Measurements from ENCODE around the gene TEX30. TPM values are rescaled to one million over a fixed set of nuclear protein-coding genes. Genes with fewer than 3 reads are reported as not detected.
A peak's percentile ranks its signal among the peaks of the same experiment; 100 is the strongest.

TEX30 gene
- total RNA-seq = 10 to 100 TPM in 1 of 4 donors, 1 to 10 TPM in 3; 4.4 to 11.5 (median 6.8) TPM

DNA sequence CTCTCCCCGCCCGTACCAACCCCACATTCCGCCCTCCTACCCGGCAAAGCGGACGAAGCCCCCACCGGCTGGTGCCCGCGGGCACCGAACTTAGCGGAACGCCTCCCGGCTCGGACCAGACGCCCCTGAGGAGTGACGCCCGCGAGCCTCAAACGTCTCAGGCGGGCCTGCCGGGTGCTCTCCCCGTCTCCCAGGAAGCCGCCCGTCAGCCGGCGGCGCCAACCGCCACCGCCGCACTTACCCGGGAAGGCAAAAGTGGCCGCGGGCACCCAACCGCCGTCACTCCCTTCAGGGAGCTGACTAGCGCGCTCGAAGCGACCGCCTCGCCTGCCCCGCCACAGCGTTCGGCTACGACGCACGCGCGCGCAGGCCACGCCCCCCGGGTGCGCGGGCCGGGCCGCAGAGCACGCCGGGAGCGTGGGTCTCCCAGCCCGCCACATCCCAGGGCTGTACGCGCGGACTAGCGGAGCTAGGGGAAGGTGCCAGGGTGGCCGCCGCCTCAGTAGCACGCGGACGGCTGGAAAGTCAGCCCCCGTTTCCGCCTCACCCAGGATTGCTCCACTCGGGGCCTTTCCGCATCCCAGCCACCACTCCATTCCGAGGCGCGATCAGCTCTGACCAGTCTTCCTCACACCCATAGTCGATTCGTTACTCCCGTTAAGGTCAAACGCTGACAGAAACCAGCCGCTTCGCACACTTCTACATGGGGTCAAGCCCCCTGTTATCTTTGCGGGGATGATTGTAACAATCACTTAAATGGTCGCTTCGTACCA, at the start of gene TEX30:
TEX30 (minus strand) TSS at position 346 of the 773 bp plus-strand sequence. CDS start 3,760 bp downstream, outside the sequence.
- DNase-seq (ENCODE audit: low spot score in 2 of 2) = peak; percentile 85 to 90
- 5% methylated on average over 36 of the region's 85 CpGs for WGBS
- Histone ChIP-seq H3K4me3 (peak within 1 kb of the TSS; percentile 71), H3K4me1 (peaks cover 13% of the 10 kb centered on the region), H3K27me3 (no peaks in the 10 kb centered on the region), H3K27ac (peak within 1 kb of the TSS; percentile 78), H3K9me3 (no peaks in the 10 kb centered on the region), H3K36me3 (no peaks in the 10 kb centered on the region)
- no peak for TF ChIP-seq EP300 (IDR thresholded peaks at IDR 0.05)
- peak in 1 of 2 donors; percentile 69 for TF ChIP-seq POLR2A (IDR thresholded peaks at IDR 0.05)
- TF ChIP-seq, protein P1, sequence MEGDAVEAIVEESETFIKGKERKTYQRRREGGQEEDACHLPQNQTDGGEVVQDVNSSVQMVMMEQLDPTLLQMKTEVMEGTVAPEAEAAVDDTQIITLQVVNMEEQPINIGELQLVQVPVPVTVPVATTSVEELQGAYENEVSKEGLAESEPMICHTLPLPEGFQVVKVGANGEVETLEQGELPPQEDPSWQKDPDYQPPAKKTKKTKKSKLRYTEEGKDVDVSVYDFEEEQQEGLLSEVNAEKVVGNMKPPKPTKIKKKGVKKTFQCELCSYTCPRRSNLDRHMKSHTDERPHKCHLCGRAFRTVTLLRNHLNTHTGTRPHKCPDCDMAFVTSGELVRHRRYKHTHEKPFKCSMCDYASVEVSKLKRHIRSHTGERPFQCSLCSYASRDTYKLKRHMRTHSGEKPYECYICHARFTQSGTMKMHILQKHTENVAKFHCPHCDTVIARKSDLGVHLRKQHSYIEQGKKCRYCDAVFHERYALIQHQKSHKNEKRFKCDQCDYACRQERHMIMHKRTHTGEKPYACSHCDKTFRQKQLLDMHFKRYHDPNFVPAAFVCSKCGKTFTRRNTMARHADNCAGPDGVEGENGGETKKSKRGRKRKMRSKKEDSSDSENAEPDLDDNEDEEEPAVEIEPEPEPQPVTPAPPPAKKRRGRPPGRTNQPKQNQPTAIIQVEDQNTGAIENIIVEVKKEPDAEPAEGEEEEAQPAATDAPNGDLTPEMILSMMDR (IDR thresholded peaks at IDR 0.05) = no peak
- peak in 1 of 3 donors; percentile 3 for TF ChIP-seq POLR2AphosphoS5 (IDR thresholded peaks at IDR 0.05)

DNA sequence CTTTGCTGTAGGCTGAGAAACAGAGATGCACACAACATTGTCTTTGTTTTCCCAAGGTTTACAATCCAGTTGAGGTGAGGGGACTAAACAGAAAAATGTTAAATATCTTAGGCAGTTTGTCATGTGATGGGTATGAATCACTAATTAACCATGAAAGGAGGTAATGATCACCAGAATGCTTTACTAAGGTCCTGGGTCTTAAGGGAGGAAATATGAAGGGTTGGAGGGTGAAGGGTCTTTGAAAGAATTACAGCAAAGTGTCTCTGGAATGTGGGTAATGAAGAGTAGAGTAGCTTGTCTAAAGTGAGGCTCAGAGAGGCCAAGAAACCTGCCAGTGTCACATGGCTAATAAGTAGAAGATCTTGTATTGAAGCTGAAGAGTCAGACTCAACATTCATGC, 44.3 kb upstream of the TEX30 start:
- H3K27ac ChIP-seq = no peak overlapping the region
- no peaks in the 10 kb centered on the region for H3K9me3 ChIP-seq
- no peak for TF ChIP-seq EP300 (IDR thresholded peaks at IDR 0.05)
- no peak for TF ChIP-seq POLR2AphosphoS5 (IDR thresholded peaks at IDR 0.05)
- no peak for TF ChIP-seq POLR2A (IDR thresholded peaks at IDR 0.05)
- TF ChIP-seq, protein P1 (IDR thresholded peaks at IDR 0.05) = no peak
- H3K4me1 ChIP-seq = no peaks in the 10 kb centered on the region
- no peak overlapping the region for H3K4me3 ChIP-seq
- peaks cover 45% of the 10 kb centered on the region for H3K36me3 ChIP-seq
- H3K27me3 ChIP-seq = no peaks in the 10 kb centered on the region
- DNase-seq (ENCODE audit: low spot score in 2 of 2) = no peak

DNA sequence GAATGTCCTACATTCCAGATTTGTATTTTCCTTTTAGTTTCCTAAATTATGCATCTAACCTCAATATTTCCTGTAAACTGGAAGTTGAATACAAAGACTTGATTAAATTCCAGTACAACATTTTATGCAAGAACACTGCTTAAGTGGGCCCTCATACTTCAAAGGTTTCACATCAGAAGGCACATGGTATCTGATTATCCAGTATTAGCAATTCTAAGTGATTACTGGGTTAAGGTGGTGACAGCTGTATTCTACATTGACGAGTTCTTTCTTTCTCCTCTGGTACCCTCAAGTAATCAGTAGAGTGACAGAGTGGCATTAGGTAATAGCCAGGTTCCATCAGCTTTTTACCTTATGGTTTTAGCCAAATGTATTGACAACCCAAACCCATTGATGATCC, 43.7 kb upstream of the TEX30 start:
- no peaks in the 10 kb centered on the region for H3K9me3 ChIP-seq
- TF ChIP-seq POLR2A (IDR thresholded peaks at IDR 0.05) (no peak), POLR2AphosphoS5 (IDR thresholded peaks at IDR 0.05) (no peak), EP300 (IDR thresholded peaks at IDR 0.05) (no peak)
- TF ChIP-seq, protein P1 (IDR thresholded peaks at IDR 0.05) = no peak
- H3K36me3 ChIP-seq = peaks cover 40% of the 10 kb centered on the region
- 89% methylated on average over 1 of the region's 1 CpG for WGBS
- H3K4me3 ChIP-seq = no peak overlapping the region
- no peaks in the 10 kb centered on the region for H3K4me1 ChIP-seq
- DNase-seq (ENCODE audit: low spot score in 2 of 2) = no peak
- H3K27ac ChIP-seq = no peak overlapping the region
- no peaks in the 10 kb centered on the region for H3K27me3 ChIP-seq

DNA sequence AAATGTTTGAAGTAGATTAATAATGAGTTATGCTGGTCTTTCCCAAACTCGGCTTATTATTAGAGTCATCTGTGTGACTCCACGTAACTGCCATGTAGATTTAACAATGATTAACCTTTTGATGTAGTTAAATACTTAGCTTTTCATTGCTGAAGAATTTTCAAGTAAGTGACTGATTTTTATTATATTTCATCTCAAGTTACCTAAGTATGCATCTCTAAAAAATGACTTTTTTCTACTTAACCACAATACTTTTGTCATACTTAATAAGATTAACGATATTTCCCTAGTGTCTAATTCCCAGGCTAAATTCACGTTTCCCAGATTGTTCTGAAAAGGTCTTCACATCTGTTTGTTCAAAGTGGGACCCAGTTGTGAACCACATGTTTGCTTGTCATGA, 43.1 kb upstream of the TEX30 start:
- DNase-seq (ENCODE audit: low spot score in 2 of 2) = no peak
- H3K4me1 ChIP-seq = no peaks in the 10 kb centered on the region
- H3K27ac ChIP-seq = no peak overlapping the region
- H3K4me3 ChIP-seq = no peak overlapping the region
- no peaks in the 10 kb centered on the region for H3K9me3 ChIP-seq
- no peaks in the 10 kb centered on the region for H3K27me3 ChIP-seq
- WGBS = 75% methylated on average over 4 of the region's 4 CpGs
- TF ChIP-seq, protein P1 (IDR thresholded peaks at IDR 0.05) = no peak
- TF ChIP-seq POLR2AphosphoS5 (IDR thresholded peaks at IDR 0.05) = no peak
- TF ChIP-seq EP300 (IDR thresholded peaks at IDR 0.05) = no peak
- no peak for TF ChIP-seq POLR2A (IDR thresholded peaks at IDR 0.05)
- peaks cover 35% of the 10 kb centered on the region for H3K36me3 ChIP-seq

DNA sequence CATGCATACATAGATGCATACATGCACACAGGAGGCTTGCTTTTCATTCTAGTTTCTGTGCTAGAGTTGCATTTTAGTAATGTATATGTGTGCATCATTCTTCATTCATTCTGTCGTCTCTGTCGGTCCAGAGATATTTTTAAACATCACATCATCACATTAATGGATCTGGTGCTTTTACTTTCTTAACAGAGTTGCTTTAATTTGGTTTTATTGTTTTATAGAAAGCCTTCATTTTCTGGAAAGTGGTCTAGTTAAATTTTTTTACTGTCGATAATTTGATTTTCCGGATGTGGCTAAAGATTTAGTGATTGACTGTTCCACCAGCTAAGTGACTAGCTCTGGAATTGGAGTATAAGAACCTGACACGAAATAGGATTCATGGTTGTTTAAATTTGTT, 42.2 kb upstream of the TEX30 start:
- no peaks in the 10 kb centered on the region for H3K4me1 ChIP-seq
- no peaks in the 10 kb centered on the region for H3K27me3 ChIP-seq
- DNase-seq (ENCODE audit: low spot score in 2 of 2) = no peak
- H3K9me3 ChIP-seq = no peaks in the 10 kb centered on the region
- no peak overlapping the region for H3K4me3 ChIP-seq
- TF ChIP-seq POLR2A (IDR thresholded peaks at IDR 0.05) = no peak
- TF ChIP-seq, protein P1 (IDR thresholded peaks at IDR 0.05) = no peak
- TF ChIP-seq POLR2AphosphoS5 (IDR thresholded peaks at IDR 0.05) = no peak
- no peak for TF ChIP-seq EP300 (IDR thresholded peaks at IDR 0.05)
- 87% methylated on average over 5 of the region's 5 CpGs for whole genome bisulfite sequencing
- peaks cover 32% of the 10 kb centered on the region for H3K36me3 ChIP-seq
- no peak overlapping the region for H3K27ac ChIP-seq

Data from suprapubic skin (tissue), 4 donors.